ENCODE results near the gene BDNF. TPM values are rescaled to one million over a fixed set of nuclear protein-coding genes. Genes with fewer than 3 reads are reported as not detected.

The BDNF gene
- total RNA-seq, 1 donor from 2014 or later, result 2.9 TPM

DNA sequence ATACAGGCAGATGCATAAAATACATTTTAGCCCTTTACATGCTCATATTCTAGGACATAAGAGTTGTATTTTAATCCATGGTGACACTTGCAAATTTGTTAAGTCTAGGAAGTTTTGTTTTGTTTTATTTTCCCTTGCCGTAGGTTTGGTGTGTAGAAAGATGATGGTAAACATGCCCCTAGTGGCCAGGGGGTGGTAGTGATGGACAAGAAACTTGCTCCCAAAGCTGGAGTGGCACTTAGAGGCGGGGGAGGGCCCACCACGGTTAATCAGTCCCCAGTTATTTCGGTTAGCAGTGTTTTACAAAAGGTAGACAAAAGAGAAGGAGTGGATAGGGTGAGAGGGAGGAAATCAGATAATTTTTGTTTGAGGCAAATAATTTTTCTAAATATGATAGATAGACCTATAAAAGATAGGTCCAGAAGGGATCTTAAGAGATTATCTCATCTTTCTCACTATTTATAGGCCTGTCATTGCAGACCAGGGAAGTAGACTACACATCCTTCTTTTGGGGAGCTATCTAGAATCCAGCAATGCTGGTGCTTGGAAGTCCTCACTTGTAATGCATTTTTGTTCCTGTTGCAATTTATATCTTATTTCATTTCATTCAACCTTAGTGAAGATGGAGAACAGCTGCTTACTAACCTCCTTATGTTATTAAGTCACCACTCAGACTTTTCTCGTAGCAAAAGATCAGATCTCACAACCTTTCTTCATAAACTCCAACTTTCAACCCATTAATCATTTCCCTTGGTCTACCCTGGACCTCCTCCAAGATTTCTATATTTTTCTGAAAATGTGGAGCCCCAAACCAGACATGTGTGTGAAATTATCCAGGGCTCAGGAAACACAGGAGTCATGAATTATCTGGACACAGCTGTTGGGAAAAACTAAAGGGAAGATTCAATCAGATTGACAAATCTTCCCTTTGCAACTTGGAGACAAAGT, 5.9 kb upstream of the BDNF start:
- no peak for DNase-seq

DNA sequence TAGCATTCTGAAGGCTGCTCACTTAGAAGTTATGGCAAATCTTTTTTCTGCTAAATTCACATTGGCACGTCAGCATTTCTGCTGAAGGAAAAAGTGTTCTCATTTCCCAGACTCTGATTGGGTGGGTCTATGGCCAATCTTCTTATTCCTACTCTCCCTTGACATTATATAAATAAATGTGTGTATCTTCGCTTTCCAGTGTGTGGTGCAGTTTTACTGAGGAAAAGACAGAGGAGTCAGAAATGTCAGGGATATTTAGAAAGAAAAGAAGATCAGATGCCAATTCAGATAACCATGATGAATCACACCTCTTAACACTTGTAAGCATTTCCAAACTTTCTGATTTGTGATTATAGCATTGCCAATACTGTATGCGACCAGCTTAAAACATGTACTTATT, 3.2 kb upstream of the BDNF start:
- DNase-seq, result no peak

GRCh38 chr11:27702811-27703210, 2.6 kb upstream of the BDNF start:
- no peak for DNase-seq

DNA sequence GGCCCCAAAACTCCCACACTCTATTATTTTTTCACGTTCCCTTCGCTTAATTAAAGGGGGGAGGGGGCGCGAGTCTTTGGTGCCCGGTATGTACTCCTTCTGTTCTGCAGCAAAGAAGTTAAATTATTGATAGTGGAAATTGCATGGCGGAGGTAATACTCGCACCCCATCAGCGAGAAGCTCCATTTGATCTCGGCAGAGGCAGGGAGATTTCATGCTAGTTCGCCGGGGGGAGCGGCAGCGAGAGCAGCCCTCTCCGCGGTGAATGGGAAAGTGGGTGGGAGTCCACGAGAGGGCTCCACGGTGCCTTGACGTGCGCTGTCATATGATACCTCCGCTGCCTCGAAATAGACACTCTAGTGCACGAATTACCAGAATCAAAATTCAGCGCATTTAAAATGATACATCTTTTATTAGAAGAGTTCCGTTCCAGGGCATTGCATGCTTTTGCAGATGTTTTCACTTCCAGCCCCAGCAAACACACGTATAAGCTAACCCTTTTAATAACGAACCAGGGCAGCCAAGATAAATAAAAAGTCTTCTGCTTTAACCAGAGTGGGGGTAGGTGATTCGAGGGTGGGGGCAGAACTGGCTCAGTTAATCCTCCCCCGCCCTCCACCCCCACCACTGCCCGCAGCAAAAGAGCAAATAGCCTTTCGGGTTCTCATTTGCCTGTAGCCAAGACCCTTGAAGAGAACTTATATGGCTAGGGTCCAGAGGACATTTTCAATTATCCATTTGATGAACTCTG, 1.3 kb upstream of the BDNF start:
- DNase-seq, result peak; percentile 31

GRCh38 chr11:27699926-27700350, 317 bp downstream of the BDNF start:
- no peak for DNase-seq

- no peak for DNase-seq
Observed at GRCh38 chr11:27699242-27699925, 871 bp downstream of the BDNF start.

- peak; percentile 74 for DNase-seq
Observed at GRCh38 chr11:27698872-27699241, 1.4 kb downstream of the BDNF start.

GRCh38 chr11:27697679-27698275, 2.5 kb downstream of the BDNF start:
- DNase-seq, result no peak

GRCh38 chr11:27696961-27697360, 3.3 kb downstream of the BDNF start:
- no peak for DNase-seq

DNA sequence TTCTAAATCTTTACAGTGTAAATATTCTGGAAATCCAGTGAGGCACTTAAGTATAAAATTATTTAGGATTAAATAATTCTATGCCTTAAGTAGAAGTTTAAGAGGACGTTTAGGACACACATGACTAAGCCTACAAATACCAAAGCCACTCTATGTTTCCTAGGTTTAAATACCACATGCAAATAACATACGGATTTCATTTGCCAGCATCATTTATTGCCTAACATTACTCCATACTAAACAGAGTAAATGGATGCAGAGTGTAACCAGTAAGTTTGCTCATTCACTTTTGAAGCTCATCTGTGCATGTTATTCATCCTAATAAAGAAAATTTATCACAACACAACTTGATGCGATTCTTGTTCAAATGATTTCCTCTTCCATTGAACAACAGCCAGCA, 4.1 kb downstream of the BDNF start:
- peak; percentile 18 for DNase-seq

- DNase-seq, result peak; percentile 38
Observed at GRCh38 chr11:27694992-27695391, 5.3 kb downstream of the BDNF start.

DNA sequence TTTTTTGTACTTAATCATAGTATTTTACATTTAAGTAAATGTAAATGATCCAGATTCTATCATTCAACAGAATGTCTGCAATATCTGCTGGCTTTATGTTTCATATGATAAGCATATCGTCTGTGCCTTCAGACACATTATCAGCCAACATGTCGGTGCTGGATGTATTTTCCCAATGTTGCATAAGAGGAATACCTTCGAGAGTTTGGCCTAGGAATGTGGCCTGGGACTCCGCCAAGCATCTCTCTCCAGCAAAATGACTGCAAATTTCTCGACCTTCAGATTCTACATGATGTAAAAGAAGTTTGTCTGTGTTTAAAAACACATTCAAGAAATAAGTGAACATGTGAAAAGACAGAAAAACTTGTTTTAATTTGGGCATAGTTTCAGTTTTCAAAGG, 6.9 kb downstream of the BDNF start:
- DNase-seq, result no peak

GRCh38 chr11:27692781-27693180, 7.5 kb downstream of the BDNF start:
- no peak for DNase-seq

DNA sequence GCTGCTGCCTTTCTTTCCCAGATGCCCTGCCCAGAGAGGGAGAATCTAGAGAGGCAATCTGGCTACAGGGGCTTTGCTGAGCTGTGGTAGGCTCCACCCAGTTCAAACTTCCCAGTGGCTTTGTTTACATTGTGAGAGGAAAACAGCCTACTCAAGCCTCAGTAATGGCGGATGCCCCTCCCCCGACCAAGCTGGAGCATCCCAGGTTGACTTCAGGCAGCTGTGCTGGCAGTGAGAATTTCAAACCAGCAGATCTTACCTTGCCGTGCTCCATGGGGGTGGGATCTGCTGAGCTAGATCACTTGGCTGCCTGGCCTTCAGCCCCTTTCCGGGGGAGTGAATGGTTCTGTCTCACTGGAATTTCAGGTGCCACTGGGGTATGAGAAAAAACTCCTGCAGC, 12.2 kb downstream of the BDNF start:
- no peak for DNase-seq

DNA sequence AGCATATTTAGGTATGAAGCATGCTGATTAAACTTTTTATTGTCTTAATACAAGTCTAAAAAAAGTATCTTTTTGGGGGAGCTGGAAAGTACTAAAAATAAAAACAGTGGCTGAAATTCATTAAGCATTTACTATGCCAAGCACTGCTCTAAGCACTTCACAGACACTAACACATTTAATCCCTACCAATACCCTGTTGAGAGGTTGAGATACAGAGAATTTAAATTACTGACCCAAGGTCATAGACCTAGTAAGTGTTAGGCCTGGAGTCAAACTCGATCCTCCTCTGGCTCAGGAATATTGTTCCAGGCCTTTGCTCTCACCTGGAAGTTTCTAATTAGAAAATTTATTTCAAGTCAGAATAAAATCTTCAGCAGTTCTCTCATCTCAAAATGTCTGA, 18.6 kb downstream of the BDNF start:
- DNase-seq, result no peak

DNA sequence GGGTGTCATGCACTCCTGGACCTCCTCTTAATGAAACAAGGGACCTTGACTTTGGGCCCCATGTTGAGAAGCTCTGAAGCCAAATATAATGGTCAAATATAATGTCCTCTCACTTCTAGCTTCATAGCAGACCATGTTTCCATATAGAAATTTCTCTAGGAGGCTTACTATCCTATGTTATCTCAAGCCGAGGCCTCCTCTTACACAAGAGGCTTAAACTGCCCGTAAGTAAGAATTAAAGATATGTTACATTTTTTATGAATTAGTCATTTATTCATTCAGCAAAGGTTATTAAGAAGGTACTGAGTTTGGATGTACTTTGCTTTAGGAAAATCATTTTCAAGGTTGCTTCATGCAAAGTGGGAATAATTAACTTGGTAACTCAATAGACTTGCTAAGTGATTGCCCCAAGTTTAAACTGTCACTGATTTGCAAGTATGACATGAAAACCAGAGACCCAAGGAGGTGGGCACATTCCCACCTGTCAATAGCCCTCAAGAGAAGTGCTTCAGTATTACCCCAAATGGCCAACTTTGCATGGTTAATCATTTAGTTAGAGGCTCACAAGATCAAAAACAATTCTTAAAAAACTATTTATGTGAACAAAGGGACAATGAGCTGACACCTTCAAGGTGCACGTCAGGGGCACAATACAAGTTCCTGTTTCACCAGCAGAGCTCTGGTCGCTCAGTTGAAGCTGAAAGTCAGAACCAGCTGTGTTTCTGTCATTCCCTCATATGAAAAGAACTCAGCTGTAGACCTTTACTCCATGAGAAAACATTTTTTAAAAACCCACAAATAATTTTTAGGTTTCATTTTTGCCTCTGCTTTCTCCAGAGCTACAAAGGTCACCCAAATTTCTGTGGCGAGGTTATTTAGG, 20.9 kb downstream of the BDNF start:
- no peak for DNase-seq

DNA sequence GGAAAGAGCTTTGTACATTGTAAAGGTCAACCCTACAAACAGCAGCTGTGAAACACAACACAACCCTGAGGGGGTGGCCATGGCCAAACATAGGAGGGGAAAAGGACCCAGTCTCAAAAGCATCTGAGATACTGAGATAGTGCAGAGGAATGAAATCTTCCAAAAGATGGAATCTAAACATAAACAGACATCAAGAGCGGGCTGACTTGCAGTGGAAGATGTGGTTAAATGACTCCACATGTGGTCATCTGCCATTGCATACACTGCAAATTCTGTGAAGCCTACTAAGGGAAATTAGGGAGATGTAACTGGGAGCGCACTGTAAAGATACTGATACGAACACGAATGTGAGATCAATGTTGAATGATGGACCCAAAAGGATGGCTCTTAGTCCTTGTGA, 22.0 kb downstream of the BDNF start:
- DNase-seq, result no peak

DNA sequence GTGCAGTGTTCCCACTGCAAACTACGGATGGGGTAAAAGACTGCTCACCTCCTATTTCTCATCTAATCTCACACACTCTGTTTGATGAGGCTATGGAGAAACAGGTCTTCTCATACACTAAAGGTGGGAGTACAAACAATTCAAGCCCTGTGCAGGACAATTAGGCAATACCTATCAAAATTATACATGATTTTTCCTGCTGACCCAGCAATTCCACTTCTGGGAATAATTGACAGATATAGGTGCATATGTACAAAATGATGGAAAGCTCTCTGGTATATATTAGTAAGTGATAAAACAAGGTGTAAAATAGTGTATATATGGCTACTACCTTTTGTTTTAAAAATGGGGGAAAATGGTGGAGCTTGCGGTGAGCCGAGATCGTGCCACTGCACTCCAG, 23.1 kb downstream of the BDNF start:
- no peak for DNase-seq

- no peak for DNase-seq
Observed at GRCh38 chr11:27673979-27674663, 26.1 kb downstream of the BDNF start.

- DNase-seq, result peak; percentile 10
Observed at GRCh38 chr11:27672836-27673464, 27.3 kb downstream of the BDNF start.

Data from skin of body (tissue), 2 donors.